ENCODE results near the gene PPP1R11.
"Not testable (repeated sequence)": the region's sequence is repeated elsewhere in the genome, so short reads cannot be mapped to it uniquely, and the experiment has no call there.

The PPP1R11 gene

DNA sequence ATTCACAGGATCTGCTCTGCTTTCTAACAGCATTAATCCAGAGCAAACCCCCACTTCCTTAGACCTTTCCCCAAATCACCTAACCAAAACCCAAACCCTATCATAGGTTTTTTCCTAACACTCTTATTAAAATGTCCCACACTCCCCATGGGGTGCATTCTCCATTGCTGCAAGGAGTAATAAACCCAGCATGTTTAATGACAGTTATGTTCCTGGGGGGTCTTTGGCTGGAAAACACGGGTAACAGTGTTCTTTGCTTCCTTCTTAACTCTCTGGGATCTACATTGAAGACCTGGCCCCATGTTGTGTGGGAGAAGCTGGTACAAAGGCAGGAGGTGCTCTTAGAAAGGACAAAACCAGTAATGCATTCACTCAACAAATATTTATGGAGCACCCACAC, 29.8 kb downstream of the PPP1R11 start:
- no peak for DNase-seq

DNA sequence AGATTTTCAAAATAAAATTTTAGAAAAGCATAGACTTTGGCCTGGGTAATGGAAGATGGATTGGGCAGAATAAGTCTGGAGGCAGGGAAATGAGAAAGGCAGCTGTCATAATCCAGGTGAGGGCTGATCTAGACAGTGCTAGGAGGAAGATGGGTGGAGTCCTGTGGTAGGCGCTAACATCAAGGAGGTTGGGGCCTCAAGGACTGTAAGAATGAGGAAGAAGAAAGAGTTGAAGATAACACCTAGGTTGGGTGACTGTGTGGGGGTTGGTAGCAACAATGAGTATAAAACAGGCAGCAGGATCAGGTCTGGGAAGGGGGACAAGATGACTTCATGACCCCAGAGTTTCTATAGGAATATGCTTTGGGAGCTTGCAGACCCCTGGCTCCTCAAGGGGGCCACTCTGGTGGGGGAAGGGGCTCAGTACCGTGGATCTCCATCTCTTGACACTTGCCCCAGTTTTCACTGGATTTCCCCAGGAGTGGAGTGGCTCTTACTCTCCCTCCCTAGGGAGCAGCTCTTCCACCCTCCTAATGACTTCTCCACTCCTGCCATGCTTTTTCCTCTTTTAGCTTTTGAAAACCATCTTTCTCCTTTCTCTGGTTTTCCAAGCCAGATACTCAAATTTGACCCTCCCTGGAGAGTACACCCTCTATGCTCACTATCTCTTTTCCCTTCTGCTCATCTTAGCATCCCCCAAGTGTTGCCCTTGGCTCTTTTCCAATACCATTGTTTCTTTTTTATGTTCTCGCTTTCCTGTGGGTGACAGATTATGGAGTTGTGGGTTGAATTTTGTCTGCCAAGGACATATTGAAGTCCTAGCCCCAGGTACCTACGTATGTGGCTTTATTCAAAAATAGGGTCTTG, 31.1 kb downstream of the PPP1R11 start:
- DNase-seq: no peak

DNA sequence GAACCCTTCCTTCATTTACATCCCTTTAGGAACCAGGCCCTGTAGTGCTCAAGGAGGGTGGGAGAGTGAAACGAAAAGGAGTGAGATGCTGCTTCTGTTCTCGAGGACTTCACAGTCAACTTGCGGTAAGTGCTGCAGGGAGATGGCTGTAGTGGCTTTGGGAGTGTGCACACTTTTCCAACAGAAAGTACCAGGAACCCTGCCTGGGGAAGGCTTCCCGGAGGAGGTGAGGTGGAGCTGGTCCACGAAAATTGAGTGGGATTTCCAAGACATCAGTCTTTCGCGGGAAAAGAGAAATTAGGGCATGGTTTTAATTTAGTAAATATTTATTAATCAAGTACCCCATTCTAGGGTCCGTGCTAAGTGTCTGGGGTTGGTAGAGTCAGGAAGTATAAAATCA, 33.2 kb downstream of the PPP1R11 start:
- DNase-seq: no peak

DNA sequence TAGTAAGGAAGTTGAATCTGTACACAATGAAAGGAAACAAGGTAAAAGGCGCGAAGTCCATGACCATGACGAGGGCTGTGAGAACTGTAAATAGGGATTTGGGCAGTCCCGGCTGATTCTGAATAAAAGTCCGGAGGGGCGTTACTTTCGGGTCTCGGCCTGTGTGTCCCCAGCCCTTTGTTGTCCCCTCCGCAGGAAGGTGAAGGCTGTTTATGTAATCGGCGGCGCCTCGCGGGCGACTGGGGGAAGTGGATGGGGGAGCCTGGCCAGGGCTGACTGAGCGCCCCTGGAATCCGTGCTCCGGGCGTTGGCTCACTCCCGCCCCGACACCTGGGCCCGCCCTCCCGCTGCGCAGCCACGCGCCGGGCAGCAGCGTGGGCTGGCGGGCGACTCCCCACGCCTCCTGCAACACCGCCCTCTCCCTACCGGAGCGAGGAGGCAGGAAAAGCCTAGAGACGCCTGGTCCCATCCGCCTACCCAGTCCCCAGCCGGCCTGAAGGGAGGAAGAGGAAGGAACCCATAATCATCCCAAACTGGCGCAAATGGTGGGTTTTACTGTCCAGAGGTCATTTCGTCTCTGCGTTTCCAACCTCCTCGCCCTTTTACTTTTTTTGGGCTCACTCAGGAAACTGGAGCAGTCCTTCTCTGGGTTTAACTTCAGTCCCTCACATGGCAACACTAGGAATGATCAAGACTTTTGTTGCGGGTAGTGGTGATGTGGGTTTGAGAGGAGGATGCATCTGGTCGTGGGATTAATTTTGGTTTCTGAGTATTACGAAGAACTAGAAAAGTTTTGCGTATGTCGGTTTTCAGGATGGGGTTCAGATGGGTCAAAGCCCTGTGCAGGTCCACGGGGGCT, 33.8 kb downstream of the PPP1R11 start:
- DNase-seq: no peak

DNA sequence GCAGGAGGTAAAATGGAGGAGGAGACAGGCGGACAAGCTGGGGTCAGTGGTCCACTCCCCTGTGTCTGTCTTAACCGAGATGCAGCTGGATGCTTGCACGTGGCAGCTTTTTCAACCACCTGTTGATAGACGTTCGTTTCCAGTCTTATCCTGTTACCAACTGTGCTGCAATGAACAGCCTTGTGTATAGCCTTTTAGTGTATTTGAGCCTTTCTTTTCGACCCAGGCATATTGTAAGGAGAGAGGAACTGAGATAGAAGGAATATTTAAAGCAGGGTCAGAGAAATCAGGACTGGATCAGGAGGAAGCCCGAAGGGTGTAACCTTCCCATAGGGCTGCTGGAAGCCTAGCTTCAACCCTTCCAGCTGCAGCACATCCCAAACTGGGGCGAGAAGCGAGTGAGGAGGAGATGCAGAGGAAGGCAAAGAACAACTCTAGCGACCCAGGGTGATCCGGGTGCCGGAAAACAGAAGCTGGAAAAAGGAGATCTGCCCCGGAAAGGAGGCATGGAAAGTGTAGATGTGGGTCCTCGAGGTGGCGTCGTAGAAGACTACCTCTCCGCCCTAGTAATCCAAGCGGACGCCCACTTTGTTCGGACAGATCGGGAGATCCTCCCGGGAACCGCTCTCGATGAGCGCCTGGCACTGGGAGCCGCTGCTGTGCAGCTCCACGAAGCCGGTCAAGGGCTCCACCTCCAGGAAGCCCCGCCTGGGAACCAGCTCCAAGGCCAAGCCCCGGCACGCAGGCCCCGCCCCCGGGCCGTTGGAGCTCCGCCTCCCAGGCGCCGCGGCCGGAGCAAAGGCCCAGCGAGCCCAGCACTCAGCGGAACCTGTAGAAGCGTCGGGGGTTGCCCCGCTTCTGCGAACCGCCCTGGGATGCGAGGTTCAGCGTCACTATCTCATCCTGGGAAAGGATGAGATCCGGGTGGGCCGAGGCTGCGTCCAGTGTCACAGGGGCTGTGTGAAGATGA, 34.7 kb downstream of the PPP1R11 start:
- DNase-seq: peak in 55 of 56 donors; percentile 10 to 86 (median 54)

DNA sequence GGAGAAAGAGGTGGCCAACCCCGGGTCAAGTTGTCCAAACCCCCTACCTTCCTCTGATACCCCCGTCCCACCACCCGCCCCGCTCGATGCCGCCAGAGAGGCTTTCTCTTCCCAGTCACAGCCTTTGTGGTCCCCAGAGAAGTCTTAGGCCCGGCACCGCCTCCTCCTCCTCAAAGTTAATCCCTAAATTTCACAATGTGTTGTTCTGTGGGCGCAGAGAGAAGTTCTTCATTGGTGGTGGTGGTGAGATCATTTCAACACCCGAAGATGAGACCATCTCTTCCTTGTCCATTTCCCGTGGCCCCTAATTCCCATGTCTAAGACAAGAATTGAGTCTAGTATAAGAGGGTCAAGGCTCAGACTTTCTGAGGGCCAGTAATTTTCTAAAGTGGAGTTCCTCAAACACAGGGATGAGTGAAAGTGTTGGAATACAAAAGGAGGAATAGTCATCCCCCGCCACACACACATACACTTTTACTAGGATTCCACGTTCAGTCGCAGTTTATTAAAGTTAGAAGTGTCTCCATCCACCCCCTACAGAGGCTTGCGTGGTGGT, 35.5 kb downstream of the PPP1R11 start:
- DNase-seq: no peak

DNA sequence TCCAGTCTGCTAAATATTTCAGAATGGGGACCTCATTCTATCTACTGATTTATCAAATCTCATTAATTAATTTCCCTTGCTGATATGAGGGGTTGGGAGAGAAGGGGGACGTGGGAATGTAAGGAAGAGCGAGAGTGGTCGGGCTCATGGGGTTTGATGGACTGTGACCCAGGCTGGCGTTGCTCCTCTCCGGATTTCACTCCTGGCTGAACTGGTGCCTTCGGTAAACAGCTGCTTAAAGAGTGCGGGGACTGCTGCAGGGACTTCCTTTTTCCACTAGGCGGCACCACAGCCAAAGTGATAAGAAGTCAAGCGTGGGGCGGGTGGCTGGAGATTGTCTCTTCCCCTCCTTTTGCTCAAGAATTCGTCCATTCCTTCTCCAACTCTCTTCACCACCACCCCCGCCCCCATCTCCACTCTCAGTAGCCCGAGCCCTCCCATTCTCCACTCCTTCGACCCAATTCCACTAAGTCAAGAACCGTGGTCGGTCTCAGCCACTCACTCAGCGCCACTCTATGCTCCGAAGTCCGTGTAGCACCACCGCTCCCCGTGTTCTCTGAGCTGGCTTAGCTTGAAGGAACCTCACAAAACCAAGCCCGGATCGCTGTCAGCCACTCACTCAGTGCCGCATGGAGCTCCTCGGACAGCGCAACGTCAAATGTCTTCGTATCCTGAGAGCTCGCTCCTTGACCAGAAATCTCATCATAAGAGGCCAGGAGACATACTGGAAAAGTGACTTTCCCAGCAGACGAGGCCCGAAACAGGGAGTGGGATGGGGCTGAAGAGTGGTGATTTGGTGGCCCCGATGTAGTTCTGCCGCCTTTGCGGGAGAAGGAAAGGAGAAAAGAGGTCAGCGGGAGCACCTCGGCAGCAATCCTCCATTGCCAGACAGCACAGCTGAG, 36.2 kb downstream of the PPP1R11 start:
- peak in 55 of 56 donors; percentile 2 to 88 (median 54) for DNase-seq

DNA sequence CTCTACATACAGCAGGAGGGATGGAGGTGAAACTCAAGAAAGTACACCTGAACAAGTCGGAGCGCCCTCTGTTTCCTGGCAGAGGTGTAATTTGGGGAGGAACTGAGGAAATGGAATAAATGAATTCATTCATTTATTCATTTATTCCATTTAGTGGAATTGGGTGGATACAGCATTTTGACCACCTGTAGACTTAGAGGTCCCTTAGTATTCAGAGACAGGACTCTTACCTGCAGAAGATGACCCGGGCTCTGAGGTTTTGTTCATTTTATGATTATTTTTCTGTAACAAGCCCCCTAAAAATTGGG, 36.8 kb downstream of the PPP1R11 start:
- DNase-seq: no peak

DNA sequence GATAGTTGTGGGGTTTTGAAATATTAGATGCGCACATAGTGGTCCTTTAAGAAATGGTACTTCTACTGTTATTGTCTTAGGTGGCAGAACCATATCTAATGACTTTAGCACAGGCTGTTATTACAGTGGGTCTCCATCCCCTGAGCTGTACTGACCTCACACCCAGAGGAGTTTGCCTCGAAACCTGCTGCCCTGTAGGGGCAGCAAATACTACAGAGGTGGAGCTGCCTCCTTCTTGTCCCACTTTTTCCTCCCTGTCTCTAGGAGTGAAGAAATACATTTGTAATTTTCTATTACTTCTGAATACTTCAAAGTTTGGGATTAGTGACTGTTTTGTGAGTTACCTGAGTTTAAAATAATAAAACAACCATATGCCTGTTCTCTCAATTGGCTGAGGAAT, 37.7 kb downstream of the PPP1R11 start:
- no peak for DNase-seq

DNA sequence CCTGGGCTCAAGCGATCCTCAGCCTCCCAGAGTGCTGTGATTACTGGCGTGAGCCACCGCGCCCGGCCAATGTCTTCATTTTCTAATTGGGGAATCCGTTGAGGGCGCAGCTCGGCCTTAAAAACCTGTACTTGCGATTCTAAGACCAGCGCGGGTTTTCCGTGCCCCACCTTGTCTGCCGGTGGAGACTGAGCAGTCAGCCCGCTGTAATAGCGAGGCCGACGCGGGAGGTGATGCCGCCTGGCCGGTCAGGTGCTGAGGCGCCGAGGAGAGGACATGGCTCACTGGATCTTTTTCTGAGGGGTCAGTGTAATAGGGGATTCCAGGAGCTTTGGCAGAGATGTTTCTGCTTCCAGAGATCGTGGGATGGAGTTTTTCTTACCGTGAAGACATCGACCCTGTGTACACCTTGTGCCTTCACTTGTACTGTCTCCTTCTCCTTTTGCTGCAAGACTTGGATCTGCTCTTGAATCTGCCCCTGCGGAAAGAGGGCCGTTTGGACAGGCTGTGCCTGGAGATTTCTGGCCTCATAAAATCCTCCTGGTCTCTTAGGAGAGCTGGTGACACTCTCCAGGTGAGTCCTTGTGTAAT, 44.4 kb downstream of the PPP1R11 start:
- DNase-seq: no peak

DNA sequence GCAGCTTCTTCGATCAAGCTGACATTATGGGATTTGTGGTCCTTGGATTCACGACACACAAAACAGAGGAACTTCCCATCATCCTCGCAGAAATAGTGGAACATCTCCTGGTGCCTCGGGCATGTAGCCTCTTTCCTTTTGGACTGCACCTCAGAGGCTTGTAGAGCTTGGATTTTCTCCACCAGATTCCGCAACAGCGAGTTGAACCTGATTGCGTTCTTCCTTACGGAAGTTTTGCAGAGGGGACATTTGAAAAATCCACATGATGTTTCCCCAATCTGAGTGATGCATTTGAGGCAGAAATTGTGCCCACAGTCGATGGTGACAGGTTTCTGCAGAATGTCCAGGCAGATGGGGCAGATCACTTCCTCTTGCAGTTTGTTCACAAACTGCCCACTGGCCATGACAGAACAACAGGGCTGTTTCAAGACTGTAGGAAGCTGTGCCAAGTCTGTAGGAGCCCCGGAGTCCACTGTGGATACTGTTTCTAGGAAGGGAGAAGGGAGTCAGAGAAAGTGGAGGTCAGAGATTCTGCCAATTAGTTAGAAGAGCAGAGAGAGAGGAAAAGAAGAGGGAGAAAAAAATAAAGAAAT, 45.5 kb downstream of the PPP1R11 start:
- DNase-seq: no peak

DNA sequence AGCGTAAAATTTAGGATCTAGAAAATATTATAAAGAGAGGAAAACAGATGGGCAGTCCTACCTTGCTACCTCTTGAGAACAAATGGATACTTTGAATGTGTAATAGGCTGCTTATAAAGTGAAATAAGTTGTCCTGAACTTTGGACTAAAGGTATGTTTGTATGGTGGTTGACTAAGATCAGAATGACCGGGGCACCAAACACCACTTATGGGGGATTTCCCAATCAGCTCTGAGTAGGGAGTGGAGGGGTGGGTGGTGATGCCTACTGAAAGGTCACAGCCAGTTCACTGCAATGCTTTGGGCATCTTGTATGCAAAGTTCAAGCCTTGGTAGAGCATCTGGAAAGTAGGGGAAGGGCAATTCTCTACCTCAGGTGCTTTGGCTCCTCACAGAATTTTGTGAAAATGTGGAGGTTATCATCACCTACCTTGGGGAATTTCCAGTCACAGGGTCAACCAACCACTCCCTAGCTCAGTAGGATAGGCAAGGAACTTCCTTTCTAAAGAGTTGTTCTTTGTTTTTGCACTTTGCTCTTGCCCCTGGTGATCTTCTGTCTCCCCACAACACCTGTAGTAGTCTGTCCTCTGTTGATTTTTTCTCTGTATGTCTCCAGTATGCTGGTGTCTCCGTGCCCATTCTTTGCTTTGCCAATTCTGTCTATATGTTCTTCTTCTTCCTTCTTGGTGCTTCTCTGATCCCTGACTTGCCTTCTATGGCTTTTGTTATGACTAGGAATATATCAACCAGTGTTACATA, 46.2 kb downstream of the PPP1R11 start, which contains the start of gene TRIM31:
TSS of gene TRIM31 (minus strand) at position 88 of the 757 bp plus-strand sequence. CDS start 285 bp downstream, outside the sequence.
- DNase-seq: no peak

DNA sequence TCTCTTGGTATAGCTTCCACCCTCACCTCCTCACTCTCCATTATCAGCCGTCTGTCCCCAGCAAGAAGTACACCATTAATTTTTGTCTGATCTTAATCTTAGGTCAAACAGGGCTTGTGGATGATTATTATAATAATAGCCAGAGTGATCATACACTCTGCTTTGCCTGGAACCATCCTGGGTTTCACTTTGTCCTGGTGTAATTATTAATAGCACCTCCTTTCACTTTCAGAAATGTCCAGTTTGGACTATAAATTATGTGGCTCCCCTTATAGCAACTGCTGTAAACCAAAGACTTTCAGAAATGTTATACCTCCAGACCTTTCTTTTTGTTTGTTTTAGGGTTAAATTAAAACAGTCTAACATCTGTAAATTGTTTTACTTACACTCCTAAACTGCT, 46.8 kb downstream of the PPP1R11 start:
- DNase-seq: no peak

DNA sequence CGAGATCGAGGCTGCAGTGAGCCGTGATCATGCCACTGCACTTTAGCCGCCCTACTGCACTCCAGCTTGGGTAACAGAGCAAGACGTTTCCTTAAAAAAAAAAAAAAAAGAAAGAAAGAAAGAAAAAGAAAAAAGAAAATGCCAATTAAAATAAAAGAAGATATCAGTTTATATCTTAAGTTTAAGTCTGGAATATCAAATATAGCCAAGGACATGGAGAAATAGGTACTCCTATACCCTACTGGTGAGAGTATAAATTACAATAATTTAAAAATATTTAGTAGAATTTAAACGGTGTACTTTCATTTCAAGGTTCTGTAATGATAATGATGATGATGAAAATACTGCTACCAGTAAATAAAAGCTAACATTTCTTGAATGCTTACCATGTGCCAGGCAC, 49.7 kb downstream of the PPP1R11 start:
- DNase-seq: no peak

DNA sequence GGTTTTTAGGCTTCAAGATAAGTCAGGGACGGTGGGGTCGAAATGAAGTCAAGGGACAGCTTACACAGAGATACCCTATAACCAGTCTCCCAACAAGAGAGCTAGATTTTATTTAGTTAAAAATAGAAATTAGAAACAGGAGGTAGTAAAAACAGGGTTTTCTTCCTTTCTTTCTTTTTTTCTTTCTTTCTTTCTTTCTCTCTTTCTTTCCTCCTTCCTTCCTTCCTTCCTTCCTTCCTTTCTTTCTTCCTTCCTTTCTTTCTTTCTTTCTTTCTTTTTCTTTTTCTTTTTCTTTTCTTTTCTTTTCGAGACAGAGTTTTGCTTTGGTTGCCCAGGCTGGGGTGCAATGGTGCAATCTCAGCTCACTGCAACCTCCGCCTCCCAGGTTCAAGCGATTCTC, 51.7 kb downstream of the PPP1R11 start:
- DNase-seq: not testable (repeated sequence)

Data from amygdala (tissue), 56 donors.